ENCODE results near the gene CHST15.
"Not testable (repeated sequence)": the region's sequence is repeated elsewhere in the genome, so short reads cannot be mapped to it uniquely, and the experiment has no call there.

The CHST15 gene

GRCh38 chr10:124099604-124100003 is 6.2 kb upstream of the CHST15 start:
- no peak for DNase-seq

DNA sequence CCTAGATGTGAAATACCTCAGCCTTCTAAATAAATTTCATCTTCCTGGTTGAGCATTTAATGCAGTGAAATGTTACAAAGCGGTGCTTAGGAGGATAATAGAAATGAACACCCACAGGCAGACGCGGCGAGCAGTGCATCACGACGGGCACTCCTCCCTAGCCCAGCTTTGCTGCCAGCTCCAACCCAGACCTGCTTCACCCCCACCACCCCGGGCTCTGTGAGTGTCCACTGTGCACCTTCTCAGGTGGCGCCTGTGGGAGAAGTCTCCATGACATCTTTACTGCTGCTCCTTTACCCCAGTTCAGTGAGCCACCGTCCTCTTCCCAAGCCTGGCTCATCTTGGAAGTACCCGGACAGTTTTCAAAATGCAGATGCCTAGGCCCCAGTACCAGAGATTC is 5.2 kb upstream of the CHST15 start:
- DNase-seq = no peak

DNA sequence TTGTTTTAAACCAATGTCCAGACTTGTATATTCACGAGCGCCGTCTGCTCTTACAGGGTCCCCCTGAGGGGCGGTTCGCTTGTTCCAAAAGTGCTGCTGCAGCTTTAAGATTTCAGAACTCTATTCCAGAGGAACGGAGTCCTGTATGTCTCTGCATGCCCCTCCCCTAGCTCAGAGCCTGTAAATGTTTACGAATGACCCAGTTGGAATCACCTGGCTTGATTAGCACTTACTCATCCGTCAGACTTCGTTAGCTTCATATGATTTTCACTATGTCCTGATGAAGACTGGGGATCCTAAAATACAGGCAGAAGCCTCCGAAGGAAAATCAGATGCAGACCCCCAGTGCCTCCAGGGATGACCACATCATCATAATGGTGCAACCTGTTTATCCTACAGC is 4.5 kb upstream of the CHST15 start:
- DNase-seq = no peak

GRCh38 chr10:124096494-124096893 is 3.1 kb upstream of the CHST15 start:
- DNase-seq = no peak

DNA sequence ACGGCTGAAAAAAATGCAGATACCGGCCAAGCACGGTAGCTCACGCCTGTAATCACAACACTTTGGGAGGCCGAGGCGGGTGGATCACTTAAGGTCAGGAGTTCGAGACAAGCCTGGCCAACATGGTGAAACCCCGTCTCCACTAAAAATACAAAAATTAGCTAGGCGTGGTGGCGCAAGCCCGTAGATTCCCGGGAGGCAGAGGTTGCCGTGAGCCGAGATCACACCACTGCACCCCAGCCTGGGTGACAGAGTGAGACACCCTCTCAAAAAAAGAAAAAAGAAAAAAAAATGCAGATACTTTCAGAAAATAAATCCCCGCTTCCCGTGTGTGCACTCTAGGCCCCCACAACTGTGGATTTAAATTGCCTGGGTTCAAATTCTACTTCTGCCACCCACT is 2.4 kb upstream of the CHST15 start:
- DNase-seq = not testable (repeated sequence)

DNA sequence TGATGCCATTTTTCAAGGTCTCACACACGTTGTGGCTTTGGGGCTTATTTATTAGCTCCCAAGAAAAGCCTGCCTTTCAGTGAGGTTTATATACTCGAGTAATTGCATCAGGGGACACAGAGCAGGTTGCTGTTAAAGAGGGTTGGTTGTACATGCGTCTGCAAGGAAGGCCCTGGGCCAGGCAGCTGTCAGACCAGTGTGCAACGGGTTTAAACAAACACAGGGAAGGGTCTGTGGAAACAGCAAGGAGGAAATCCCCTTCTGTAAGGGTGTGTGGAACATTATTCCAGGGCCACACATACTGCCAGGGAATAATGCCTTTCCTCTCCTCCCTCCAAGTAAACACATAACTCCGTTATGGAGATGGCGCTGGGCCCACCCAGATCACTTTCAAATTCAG is 1.7 kb upstream of the CHST15 start:
- no peak for DNase-seq

DNA sequence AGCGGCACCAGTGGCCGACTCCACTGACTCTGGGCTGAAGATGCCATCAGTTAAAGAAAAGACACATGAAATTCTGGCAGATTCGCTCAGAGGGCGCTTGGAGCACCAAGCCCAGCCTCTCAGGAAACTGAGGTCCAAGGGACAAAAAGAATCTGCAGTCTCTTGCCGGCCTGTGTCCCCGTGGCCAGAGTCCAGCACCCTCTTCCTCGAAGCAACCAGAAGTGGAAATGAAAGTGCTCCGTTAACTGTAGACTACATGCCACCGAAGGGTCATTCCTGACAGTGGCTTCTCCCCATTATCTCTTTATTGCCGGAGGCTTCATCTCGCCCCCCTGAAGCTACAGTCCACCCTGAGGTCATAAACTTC is 1.0 kb upstream of the CHST15 start:
- DNase-seq = peak in 10 of 56 donors; percentile 27 to 64 (median 48)

DNA sequence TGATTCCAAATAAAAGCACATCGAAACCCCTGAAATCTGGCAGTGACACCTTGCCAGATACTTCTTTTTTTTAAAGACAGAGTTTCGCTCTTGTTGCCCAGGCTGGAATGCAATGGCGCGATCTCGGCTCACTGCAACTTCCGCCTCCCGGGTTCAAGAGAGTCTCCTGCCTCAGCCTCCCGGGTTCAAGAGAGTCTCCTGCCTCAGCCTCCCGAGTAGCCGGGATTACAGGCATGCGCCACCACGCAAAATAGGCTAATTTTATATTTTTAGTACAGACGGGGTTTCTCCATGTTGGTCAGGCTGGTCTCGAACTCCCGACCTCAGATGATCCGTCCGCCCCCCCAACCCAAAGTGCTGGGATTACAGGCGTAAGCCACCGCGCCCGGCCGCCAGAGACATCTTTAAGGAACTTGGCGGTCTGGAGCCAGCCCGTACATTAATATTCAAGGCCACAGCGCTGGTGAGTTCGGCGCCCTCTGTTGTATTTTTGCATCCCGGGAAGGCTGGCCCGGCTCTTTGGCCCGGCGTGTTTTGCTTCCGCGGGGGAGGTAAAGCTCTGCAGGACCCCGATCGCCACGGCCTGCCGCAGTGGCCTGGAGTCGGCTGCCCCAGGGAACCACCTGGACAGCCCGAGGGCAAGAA is 498 bp upstream of the CHST15 start:
- peak in 32 of 56 donors; percentile 10 to 64 (median 37) for DNase-seq

DNA sequence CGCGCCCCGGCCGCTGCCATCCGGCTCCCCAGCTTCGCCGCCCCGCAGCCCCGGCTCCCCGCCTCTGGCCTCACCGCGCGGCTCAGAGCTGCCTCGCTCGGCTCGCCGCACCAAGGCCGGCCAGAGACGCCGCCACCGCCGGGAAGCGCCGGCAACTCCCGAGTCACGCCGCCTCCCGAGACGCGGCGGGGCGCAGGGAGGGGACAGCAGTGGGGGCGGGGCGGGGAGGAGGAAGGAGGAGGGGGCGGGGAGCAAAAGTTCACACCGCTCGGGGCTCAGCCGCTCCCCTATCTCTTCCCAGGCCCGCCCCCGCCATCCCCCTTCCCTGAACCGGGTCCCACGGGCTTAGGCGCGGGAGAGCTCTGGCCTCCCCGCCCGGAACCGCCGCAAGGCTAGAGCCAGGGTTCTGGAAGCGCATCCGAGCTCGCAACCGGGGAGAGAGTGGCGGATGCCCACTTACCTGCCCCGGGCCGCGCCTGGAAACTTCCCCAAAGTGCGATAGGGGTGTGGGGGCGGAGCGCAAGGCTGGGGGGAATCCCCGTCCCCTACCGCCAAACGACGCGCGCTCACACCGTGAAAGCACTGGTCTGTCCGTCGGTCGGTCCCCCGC is 1.0 kb downstream of the CHST15 start:
- peak in 24 of 56 donors; percentile 20 to 73 (median 44) for DNase-seq

- peak in 16 of 56 donors; percentile 15 to 69 (median 38) for DNase-seq
These were observed 1.6 kb downstream of the CHST15 start for GRCh38 chr10:124091646-124092249.

DNA sequence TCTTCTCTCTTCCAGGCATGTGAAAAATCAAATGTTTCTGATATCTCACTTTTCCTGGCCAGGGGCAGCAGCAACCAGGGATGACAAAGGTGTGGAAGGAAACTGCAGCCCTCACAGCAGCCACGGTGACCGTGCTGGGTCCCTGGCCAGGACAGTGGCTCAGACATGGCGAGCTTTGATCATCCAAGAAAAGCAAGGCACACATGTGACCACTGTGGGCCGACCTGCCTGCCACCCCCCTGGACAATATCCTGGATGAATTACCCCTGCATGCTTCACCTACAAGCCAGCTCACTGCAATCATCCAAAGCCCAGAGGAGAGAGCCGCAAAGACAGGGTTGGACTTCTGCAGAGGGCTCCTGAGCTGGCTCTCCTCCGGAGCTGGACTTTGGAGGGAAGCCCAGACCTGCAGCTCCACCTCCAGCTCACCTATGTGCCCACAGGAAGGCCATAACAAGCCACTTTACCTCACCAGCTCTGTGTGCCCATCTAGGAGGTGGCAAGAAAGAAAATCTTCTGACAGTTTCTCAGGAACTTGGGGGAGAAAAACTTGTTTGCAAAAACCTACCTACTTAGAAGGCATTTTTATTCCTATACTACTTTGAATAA is 2.7 kb downstream of the CHST15 start:
- no peak for DNase-seq

GRCh38 chr10:124089859-124090258 is 3.5 kb downstream of the CHST15 start:
- no peak for DNase-seq

- no peak for DNase-seq
These were observed 4.5 kb downstream of the CHST15 start for GRCh38 chr10:124088915-124089314.

DNA sequence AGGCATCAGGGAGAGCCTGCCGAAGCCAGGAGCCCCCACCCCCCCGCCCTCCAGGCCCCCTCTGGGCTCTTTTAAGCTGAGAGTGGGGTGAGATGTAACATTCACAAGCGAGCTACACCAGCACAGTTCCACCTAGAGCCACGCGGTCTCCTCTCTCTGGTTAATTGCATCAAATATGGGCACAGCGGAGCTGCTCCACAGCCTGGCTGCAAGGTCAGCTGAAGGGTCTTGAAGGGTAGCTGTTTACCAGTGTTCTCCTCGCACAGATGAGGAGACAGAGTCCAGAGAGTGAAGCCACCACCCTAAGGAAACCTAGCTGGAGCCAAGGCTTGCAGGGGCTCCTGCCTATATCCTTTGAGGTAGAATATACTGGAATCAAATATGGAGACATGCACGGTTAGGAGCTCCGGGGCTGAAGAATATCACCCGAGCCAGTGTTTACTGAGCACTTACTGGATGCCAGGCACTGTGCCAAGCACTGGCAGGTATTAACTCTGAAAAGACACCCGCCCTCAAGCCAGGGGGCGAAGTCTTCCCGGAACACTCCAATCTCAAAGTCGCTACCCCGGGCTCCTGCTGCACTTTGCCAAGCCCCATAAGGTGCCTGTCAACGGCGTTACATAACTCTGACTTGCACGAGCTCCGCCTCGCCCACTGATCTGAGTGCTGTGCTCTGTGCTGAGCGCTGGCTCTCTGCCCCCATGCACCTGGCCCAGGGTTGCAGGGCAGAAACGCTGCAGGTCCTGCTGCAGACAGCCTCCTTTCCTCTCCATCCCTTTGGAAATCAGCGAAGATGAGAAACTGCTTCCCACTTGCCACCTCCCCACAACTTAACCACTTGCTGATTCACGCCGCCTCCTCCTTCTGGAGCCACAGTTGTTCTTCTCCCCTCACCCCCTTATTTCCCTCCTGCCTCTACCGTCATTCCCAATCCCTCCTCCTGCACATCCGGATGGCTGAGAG is 5.4 kb downstream of the CHST15 start:
- DNase-seq = peak in 20 of 56 donors; percentile 10 to 80 (median 43)

DNA sequence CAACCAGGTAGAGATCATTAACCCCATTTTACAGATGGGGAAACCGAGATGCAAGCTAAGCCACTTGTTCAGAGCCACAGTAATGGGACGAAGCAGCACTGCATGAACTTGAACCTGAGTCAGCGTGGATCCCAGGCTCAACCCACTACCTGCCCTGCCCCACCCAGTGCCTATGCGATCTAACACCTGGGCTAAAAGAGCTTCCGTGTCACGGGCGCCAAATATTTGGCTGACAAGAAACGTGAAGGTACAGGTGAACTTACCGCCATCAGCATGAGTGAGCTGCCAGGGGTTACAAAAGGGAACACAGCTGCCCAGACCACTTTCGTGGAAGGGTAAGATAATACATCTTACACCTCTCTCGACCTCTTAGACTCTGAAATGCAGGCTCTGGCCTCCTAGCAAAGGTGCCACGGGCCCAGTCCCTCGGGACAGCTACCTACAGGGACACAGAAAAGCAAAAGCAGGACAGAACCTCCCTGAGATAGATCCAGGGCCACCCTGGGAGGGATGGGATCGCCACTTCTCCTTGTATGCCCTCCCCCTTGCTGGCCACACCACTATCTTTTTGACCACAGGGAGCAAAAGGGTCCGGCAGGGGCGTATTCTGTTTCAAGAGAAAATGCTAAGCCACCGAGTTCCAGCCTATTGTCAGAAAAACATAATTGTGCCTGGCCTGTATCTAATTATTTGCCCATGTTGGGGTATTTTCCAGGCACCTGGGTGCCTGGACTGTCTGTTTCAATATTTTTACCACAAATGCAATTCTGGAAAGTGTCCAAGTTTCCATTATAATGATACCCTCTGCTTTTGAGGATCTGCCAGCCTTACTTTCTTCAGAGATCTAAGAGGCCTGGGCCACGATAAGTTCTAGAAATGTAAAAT is 6.4 kb downstream of the CHST15 start:
- no peak for DNase-seq

- no peak for DNase-seq
These were observed 7.2 kb downstream of the CHST15 start for GRCh38 chr10:124086097-124086710.

GRCh38 chr10:124085680-124086079 is 7.7 kb downstream of the CHST15 start:
- no peak for DNase-seq

- peak in 1 of 56 donors; percentile 100 for DNase-seq
These were observed 8.7 kb downstream of the CHST15 start for GRCh38 chr10:124084708-124085107.

DNA sequence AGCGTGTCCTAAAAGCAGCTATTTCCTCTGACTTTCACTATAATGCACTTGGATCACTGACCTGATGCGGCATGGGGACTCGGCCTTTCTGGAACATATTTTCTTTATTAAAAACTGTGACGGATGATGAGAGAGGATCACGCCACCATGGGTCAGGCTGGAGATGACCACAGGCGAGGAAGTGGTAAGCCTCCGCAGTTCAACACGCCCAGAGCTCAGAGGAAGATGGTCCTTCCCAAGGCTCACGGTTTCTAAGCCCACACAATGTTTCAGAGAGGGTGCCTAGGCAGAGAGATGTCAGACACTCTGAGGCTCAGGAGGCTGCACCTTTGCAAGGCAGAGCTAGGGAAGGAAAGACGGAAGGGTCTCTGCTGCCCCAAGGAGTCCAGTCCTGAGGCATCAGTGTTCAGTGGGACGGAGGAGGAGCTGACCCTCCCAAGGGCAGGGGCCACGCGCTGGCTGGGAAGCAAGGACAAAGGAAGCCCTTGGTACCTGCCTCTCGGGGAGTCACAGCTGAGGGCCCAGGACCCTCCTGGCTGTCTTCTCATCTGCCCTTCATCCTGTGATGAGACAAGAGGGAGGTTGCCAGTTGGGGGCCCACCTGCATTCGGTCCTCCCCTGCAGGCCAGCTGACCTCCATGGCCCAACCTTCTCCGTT is 9.5 kb downstream of the CHST15 start:
- DNase-seq = no peak
